ENCODE results near the gene SYNE1.

DNA sequence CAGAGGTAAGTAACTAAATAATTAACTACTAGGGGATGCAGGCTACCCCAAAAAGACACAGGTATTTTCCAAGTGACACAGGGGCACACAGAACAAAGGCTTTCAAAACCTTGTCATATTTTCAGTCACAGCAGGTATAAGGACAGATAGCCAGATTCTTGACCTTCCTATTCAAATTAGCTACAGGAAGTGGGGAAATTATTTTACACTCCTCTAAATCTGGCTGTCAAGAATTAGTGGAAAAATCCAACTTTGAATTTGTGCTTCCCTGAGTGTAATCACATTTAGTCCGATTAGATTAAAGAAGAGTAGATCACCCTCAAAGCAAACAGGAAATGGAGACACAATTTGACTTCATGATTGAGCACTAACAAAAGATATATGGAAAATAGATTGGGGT is 60.6 kb downstream of the SYNE1 start:
- TF ChIP-seq, protein P1, sequence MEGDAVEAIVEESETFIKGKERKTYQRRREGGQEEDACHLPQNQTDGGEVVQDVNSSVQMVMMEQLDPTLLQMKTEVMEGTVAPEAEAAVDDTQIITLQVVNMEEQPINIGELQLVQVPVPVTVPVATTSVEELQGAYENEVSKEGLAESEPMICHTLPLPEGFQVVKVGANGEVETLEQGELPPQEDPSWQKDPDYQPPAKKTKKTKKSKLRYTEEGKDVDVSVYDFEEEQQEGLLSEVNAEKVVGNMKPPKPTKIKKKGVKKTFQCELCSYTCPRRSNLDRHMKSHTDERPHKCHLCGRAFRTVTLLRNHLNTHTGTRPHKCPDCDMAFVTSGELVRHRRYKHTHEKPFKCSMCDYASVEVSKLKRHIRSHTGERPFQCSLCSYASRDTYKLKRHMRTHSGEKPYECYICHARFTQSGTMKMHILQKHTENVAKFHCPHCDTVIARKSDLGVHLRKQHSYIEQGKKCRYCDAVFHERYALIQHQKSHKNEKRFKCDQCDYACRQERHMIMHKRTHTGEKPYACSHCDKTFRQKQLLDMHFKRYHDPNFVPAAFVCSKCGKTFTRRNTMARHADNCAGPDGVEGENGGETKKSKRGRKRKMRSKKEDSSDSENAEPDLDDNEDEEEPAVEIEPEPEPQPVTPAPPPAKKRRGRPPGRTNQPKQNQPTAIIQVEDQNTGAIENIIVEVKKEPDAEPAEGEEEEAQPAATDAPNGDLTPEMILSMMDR (IDR thresholded peaks at IDR 0.05; ENCODE audit: low read depth, low read length, missing input control) = no peak
- TF ChIP-seq ZBTB33 (IDR thresholded peaks at IDR 0.05) (no peak), YY1 (IDR thresholded peaks at IDR 0.05) (no peak), RAD21 (IDR thresholded peaks at IDR 0.05) (no peak), MAX (IDR thresholded peaks at IDR 0.05) (no peak), TAF1 (conservative IDR thresholded peaks at IDR 0.05) (no peak), JUND (IDR thresholded peaks at IDR 0.05) (no peak), EGR1 (IDR thresholded peaks at IDR 0.05; ENCODE audit: low read depth in 2 of 2) (no peak), HNF4A (conservative IDR thresholded peaks at IDR 0.05) (no peak)
- TF ChIP-seq, protein P2, sequence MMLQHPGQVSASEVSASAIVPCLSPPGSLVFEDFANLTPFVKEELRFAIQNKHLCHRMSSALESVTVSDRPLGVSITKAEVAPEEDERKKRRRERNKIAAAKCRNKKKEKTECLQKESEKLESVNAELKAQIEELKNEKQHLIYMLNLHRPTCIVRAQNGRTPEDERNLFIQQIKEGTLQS (IDR thresholded peaks at IDR 0.05) = no peak
- TF ChIP-seq, protein P3, sequence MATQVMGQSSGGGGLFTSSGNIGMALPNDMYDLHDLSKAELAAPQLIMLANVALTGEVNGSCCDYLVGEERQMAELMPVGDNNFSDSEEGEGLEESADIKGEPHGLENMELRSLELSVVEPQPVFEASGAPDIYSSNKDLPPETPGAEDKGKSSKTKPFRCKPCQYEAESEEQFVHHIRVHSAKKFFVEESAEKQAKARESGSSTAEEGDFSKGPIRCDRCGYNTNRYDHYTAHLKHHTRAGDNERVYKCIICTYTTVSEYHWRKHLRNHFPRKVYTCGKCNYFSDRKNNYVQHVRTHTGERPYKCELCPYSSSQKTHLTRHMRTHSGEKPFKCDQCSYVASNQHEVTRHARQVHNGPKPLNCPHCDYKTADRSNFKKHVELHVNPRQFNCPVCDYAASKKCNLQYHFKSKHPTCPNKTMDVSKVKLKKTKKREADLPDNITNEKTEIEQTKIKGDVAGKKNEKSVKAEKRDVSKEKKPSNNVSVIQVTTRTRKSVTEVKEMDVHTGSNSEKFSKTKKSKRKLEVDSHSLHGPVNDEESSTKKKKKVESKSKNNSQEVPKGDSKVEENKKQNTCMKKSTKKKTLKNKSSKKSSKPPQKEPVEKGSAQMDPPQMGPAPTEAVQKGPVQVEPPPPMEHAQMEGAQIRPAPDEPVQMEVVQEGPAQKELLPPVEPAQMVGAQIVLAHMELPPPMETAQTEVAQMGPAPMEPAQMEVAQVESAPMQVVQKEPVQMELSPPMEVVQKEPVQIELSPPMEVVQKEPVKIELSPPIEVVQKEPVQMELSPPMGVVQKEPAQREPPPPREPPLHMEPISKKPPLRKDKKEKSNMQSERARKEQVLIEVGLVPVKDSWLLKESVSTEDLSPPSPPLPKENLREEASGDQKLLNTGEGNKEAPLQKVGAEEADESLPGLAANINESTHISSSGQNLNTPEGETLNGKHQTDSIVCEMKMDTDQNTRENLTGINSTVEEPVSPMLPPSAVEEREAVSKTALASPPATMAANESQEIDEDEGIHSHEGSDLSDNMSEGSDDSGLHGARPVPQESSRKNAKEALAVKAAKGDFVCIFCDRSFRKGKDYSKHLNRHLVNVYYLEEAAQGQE (IDR thresholded peaks at IDR 0.05) = no peak
